Breast epithelium (tissue), 4 donors: ENCODE results near the gene OPCML. TPM values are rescaled to one million over a fixed set of nuclear protein-coding genes. Genes with fewer than 3 reads are reported as not detected.

Experiments used
- DNase-seq, 2 donors: peaks; one replicate each; pipeline ENCODE4 v3.0.0-alpha.2; 2019; ENCODE audit warnings: low spot score in 2 of 2
- H3K27ac ChIP-seq, 2 donors: fragments of 200-600 bp; sonication (generic) in 1 of 2; one replicate each; pipeline ENCODE4 v1.5.1; 2016 to 2019; ENCODE audit warnings: mild to moderate bottlenecking in 1 of 2
- H3K27me3 ChIP-seq, 2 donors: fragments of 200-600 bp; sonication (generic) in 1 of 2; one replicate each; pipeline versions ENCODE4 v1.5.1 to v1.6.0; 2017 to 2019; ENCODE audit warnings: control low read depth in 1 of 2, mild to moderate bottlenecking in 1 of 2
- H3K36me3 ChIP-seq: fragments of 200-600 bp; one replicate; pipeline ENCODE4 v1.5.1; 2019
- H3K4me1 ChIP-seq, 2 donors: fragments of 200-600 bp; sonication (generic); one replicate each; pipeline ENCODE4 v1.5.1; 2016 to 2019; ENCODE audit warnings: control low read depth in 1 of 2
- H3K4me3 ChIP-seq, 3 donors: fragments of 200-600 bp; sonication (generic); 1 replicate in 2 of 3; 2 replicates in 1 of 3; pipeline ENCODE4 v1.5.1; 2016 to 2019; ENCODE audit warnings: mild to moderate bottlenecking in 3 of 3, moderate library complexity in 2 of 3
- H3K9me3 ChIP-seq, 2 donors: fragments of 200-600 bp; sonication (generic) in 1 of 2; one replicate each; pipeline ENCODE4 v1.5.1; 2016 to 2019; ENCODE audit warnings: control low read depth in 1 of 2
- POLR2A ChIP-seq: fragments of 450-650 bp; IDR thresholded peaks from one replicate; pipeline ENCODE4 v1.6.1; 2016; ENCODE audit warnings: antibody characterized with exemption, mild to moderate bottlenecking, moderate library complexity
- POLR2AphosphoS5 ChIP-seq, 3 donors: sonication (generic); formaldehyde crosslinking; IDR thresholded peaks; one replicate each; pipeline ENCODE4 v1.6.1; 2017; ENCODE audit warnings: antibody characterized with exemption in 3 of 3
- intact Hi-C: fragments of 100-400 bp; cut with DNase I; formaldehyde crosslinking; loops from one replicate; pipeline ENCODE4 v1.15.1; 2023; ENCODE audit warnings: low total_unique reads
- total RNA-seq, 3 donors: library from RNA; depleted of rRNA; stranded (reverse); fragments of >200 nt; gene quantifications; one replicate each; pipeline ENCODE4 v1.1.0, GENCODE V29; 2016
- TF ChIP-seq, protein P1 (sequence below), 3 donors: fragments of 450-650 bp; IDR thresholded peaks; one replicate each; pipeline ENCODE4 v1.5.1; 2016 to 2017; ENCODE audit warnings: antibody characterized with exemption in 3 of 3, mild to moderate bottlenecking in 3 of 3, moderate library complexity in 3 of 3

The OPCML gene
- total RNA-seq, 3 donors from 2014 or later: not detected

DNA sequence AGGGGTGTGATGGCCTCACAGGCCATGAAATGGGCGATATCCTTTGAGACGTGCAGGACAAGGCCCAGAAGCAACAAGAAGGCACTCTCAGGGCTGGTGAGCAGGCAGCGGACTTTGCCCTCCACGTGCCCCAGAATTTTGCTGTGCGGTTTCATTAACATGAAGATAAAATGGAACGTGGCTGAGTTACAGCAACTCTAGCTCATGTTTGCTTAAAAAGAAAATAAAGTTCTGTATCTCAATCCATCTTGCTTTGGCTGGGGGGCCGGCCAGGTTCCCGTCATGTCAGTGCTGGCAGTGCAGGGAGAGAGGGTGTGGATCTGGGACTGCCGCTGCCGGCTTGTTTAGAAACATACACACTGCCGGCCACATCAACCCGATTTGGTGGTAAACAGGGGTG, 370.1 kb downstream of the OPCML start:
- no peak for TF ChIP-seq POLR2AphosphoS5 (IDR thresholded peaks at IDR 0.05)
- no peak for TF ChIP-seq POLR2A
- TF ChIP-seq, protein P1, sequence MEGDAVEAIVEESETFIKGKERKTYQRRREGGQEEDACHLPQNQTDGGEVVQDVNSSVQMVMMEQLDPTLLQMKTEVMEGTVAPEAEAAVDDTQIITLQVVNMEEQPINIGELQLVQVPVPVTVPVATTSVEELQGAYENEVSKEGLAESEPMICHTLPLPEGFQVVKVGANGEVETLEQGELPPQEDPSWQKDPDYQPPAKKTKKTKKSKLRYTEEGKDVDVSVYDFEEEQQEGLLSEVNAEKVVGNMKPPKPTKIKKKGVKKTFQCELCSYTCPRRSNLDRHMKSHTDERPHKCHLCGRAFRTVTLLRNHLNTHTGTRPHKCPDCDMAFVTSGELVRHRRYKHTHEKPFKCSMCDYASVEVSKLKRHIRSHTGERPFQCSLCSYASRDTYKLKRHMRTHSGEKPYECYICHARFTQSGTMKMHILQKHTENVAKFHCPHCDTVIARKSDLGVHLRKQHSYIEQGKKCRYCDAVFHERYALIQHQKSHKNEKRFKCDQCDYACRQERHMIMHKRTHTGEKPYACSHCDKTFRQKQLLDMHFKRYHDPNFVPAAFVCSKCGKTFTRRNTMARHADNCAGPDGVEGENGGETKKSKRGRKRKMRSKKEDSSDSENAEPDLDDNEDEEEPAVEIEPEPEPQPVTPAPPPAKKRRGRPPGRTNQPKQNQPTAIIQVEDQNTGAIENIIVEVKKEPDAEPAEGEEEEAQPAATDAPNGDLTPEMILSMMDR (IDR thresholded peaks at IDR 0.05): no peak
- no peak for DNase-seq
- peaks cover 0 to 34% of the 10 kb centered on the region in 2 donors for H3K27me3 ChIP-seq
- no peaks in the 10 kb centered on the region for H3K9me3 ChIP-seq
- no peak overlapping the region for H3K27ac ChIP-seq
- intact Hi-C loops: no loop called here
- no peaks in the 10 kb centered on the region for H3K4me1 ChIP-seq
- no peak overlapping the region for H3K4me3 ChIP-seq
- no peaks in the 10 kb centered on the region for H3K36me3 ChIP-seq

DNA sequence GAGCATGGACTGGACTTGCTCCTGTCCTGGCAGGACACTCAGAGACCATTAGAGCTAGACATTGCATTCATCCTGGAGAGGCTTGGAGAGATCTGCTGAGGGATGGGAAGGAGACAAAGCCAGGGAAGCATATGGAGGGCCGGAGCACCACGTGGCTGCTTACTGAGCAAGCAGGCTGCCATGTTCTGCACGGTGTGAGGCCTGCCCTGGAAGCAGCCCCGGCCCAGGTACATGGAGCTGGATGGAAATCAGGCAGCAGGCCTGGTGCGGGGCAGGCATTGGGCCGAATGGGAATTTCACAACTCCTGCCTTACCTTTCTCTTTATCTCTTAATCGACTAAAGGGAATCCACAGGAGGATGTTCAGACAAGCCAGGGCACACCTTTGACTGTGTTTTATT, 371.5 kb downstream of the OPCML start:
- TF ChIP-seq, protein P1 (IDR thresholded peaks at IDR 0.05): no peak
- TF ChIP-seq POLR2A (no peak), POLR2AphosphoS5 (IDR thresholded peaks at IDR 0.05) (no peak)
- Histone ChIP-seq H3K36me3 (no peaks in the 10 kb centered on the region), H3K9me3 (no peaks in the 10 kb centered on the region), H3K4me3 (no peak overlapping the region), H3K4me1 (no peaks in the 10 kb centered on the region), H3K27ac (no peak overlapping the region), H3K27me3 (peaks cover 0 to 49% of the 10 kb centered on the region in 2 donors)
- DNase-seq: no peak
- intact Hi-C loops: no loop called here

DNA sequence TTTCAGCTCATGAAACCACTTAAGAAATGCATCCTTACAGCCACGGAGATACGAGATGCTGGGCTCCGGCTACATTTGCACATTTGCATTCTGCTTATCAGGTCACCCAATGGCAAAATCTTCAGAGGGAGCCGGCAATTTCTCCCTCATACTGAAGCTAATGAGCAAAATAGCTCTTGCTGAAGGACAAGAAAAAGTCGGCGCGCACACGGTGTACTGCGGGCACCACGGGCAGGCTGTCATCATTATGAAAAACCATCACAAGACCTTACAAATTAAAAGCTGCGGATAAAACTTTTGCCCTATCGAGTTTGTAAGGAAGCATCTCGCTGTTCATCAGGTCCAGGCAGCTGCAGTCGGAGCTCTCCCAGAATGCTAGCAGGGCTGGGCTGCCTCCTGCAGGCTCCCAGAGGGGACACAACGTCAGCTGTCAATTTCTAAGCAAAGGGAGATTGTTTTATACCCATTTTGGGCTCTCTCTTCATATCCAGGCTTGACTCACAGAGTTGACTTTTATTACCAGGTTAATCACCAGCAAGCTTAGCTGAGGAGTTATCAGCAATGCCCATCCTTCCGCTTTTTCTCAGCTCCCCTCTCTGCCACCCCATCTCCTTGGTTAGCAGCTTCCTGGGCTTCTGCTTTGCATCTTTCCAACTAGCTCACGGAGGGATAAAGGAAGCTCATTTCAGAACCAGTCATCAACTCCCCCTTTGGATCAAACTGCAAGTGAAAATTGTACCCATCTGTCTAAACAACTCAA, 375.1 kb downstream of the OPCML start:
- Histone ChIP-seq H3K36me3 (no peaks in the 10 kb centered on the region), H3K4me1 (no peaks in the 10 kb centered on the region), H3K27me3 (peaks cover 0 to 63% of the 10 kb centered on the region in 2 donors), H3K27ac (no peak overlapping the region), H3K9me3 (no peaks in the 10 kb centered on the region), H3K4me3 (no peak overlapping the region)
- TF ChIP-seq POLR2AphosphoS5 (IDR thresholded peaks at IDR 0.05) (no peak), POLR2A (no peak)
- TF ChIP-seq, protein P1 (IDR thresholded peaks at IDR 0.05): no peak
- intact Hi-C loops: no loop called here
- no peak for DNase-seq

DNA sequence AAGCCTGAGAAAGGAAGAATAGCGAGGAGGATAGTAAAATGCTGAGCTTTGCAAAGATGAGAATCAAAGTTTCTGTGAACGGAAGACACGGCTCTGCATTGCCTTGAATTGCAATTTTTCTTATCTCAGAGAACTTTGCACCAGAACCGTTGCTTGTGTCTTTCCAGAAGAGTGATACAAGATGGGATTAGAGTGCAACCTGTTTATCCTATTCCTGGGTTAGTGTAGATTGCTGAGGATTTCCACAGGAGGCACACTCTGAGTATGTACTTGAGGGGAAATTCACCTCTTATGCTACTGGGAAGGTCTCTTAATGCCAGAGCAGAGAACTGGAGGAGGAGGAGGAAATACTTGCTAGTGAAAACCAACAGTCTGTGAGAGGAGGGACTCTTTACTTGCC, 377.5 kb downstream of the OPCML start:
- Histone ChIP-seq H3K9me3 (no peaks in the 10 kb centered on the region), H3K4me1 (no peaks in the 10 kb centered on the region), H3K4me3 (no peak overlapping the region), H3K27me3 (peaks cover 0 to 55% of the 10 kb centered on the region in 2 donors), H3K27ac (no peak overlapping the region), H3K36me3 (no peaks in the 10 kb centered on the region)
- intact Hi-C loops: no loop called here
- no peak for DNase-seq
- TF ChIP-seq, protein P1 (IDR thresholded peaks at IDR 0.05): no peak
- TF ChIP-seq POLR2A (no peak), POLR2AphosphoS5 (IDR thresholded peaks at IDR 0.05) (no peak)

DNA sequence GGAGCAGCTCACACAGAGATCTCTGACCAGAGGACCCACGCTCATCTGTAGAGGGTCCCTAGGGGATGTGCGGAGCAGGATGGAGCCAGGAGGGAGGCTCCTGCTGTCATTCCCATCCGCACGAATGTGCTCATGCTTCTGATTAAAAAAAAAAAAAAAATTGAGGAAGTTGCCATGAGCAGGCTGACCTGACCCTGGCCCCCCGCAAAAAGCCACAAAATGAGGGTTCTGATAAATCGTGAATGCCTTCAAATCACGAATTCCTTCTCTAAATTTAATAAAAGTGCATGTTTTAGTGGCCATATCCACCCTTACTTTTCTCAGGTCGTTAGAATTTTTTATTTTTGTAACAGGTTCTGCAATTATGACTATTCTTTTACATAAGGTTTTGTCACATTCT, 378.2 kb downstream of the OPCML start:
- no peaks in the 10 kb centered on the region for H3K9me3 ChIP-seq
- H3K4me3 ChIP-seq: no peak overlapping the region
- H3K4me1 ChIP-seq: no peaks in the 10 kb centered on the region
- peaks cover 0 to 48% of the 10 kb centered on the region in 2 donors for H3K27me3 ChIP-seq
- intact Hi-C loops: no loop called here
- no peaks in the 10 kb centered on the region for H3K36me3 ChIP-seq
- TF ChIP-seq, protein P1 (IDR thresholded peaks at IDR 0.05): no peak
- TF ChIP-seq POLR2AphosphoS5 (IDR thresholded peaks at IDR 0.05): no peak
- TF ChIP-seq POLR2A: no peak
- no peak for DNase-seq
- H3K27ac ChIP-seq: no peak overlapping the region
